NK-92 (cell line): ENCODE measurements around the gene STRIP2.
A peak's percentile ranks its signal among the peaks of the same experiment; 100 is the strongest.
"Not testable (repeated sequence)": the region's sequence is repeated elsewhere in the genome, so short reads cannot be mapped to it uniquely, and the experiment has no call there.

Experiments
- DNase-seq: peaks from one replicate; lab custom pipeline; 2025; ENCODE audit not compliant: unreplicated experiment; lab: John Stamatoyannopoulos, UW

Gene STRIP2

DNA sequence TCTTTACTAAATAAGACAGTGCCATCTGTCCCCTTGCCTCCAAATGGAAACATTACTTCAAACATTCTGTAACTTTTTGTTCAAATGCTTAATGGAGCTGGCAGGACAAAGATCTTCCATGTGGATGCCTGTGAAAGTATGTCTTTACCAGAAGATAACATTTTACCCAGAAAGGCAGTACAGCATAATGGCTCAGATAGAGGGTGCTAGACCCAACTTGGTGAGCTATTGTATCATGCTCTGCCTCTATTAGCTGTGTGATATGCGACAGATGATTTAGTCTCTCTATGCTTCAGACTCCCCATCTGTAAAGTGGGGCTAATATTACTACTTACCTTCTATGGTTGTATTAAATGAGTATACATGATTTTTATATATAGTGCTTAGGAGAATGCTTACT is 59.3 kb downstream of the STRIP2 start:
- no peak for DNase-seq

DNA sequence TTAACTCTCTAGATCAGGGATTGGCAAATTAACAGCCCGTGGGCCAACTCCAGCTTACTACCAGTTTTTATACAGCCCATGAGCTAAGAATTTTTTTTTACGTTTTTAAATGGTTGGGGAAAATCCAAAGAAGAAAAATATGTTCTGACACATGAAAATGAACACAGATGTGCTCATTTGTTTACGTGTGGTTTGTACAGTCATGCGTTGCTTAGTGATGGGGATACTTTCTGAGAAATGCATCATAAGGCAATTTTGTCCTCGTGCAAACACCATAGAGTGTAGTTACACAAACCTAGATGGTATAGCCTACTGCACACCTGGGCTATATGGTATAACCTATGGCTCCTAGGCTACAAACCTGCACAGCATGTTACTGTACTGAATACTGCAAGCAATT is 59.8 kb downstream of the STRIP2 start:
- no peak for DNase-seq

DNA sequence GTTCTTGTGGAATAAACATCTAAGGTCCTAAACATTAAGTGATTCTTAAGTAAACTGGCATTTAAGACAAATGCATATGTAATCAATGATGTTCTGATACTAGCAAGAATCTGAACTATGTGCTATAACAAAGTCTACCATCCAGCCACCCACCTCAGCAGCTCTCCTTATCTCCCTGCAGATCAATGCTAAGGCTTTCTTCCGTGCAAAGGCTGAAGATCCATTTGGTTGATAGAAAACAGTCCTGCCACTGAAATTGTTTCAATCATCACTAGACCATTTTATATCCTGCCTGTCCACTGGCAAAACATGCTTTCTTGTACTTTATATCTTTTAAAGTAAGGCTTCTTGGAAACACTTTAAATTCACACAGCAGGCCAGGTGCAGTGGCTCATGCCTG is 61.8 kb downstream of the STRIP2 start:
- DNase-seq: no peak

DNA sequence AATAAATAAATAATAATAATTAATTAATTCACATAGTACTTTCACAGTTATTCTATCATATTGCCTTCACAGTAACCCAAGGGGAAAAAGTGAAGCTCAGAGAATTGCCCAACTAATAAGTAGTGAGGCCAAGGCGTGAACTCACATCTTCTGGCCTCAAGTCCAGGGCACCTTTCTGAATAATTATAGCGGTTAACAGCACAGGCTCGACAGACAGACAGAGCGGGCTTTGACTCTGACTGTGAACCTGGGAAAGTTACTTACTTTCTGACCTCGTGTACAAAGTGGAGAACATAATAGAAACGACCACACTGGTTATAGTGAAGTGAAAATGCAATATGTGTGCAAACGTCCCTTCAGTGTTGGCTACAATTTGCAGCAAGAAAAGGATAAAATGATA is 62.4 kb downstream of the STRIP2 start:
- peak; percentile 11 for DNase-seq

GRCh38 chr7:129497156-129497555 is 62.9 kb downstream of the STRIP2 start:
- DNase-seq: no peak

- DNase-seq: no peak
Observed at GRCh38 chr7:129498021-129498420, 63.8 kb downstream of the STRIP2 start.

GRCh38 chr7:129499999-129500398 is 65.8 kb downstream of the STRIP2 start:
- no peak for DNase-seq

GRCh38 chr7:129501760-129502707 is 67.8 kb downstream of the STRIP2 start, which contains the start of gene SMKR1:
Gene SMKR1, plus strand, starts transcription at chr7:129502531. Its CDS starts 294 bp downstream, at chr7:129502825.
- peak; percentile 42 for DNase-seq

DNA sequence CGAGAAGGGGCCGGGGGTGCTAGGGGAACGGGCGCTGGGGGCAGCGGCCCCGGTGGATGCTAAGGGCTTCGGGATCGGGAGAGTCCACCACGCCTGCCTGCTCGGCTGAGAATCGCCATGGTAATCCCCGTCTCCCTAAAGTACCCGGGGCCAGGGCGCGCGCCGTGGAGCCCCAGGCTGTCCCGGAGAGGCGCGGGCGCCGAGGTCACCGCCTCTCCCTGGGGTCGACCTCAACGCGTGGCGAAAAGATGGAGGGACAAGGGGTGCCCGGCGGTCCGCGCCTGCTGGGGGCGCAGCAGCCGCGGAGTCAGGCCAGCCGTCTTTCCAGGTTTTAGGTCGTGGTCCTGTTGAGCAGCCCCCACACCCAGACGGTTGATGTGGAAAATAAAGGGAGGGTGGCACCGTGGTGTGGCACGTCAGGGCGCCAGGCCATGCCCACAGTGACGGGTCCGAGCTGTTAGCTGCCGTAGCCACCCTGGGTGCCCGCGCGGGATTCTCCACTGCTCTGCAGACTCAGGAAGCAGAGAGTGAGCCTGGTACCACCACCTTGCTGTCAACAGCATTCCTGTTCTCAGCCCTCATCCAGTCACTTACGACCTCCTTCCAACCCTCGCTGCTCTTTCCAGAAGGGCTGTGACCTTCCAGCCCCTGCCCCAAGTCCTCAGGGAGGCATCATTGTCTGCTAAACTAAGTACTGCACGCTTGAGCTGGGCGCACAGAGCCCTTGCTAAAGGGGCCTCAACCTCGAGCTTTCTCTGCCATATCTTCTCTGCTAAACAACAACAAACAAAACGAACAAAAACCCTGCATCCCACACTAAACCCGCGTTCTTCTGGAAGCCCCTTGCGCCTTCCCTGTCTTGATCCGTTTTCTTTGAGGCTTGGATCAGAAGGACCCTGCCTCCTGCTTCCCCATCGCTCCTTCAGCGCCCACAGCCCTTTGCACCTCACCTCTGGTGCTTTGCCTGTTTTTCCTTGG is 68.8 kb downstream of the STRIP2 start:
- DNase-seq: no peak

DNA sequence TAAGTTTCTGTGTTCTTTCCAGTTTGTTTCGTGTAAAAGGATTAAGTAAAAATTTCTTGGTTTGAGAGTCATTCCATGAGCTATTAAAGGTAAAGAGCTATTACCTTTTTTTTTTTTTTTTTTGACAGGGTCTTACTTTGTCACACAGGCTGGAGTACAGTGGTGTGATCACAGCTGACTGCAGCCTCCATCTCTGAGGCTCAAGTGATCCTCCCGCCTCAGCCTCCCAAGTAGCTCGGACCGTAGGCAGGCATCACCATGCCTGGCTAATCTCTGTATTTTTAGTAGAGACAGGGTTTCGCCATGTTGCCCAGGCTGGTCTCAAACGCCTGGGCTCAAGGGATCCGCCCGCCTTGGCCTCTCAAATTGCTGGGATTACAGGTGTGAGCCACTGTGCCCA is 69.5 kb downstream of the STRIP2 start:
- DNase-seq: no peak

- DNase-seq: no peak
Observed at GRCh38 chr7:129512192-129512591, 78.0 kb downstream of the STRIP2 start.

- no peak for DNase-seq
Observed at GRCh38 chr7:129513546-129513945, 79.3 kb downstream of the STRIP2 start.

- no peak for DNase-seq
Observed at GRCh38 chr7:129514683-129515082, 80.5 kb downstream of the STRIP2 start.

DNA sequence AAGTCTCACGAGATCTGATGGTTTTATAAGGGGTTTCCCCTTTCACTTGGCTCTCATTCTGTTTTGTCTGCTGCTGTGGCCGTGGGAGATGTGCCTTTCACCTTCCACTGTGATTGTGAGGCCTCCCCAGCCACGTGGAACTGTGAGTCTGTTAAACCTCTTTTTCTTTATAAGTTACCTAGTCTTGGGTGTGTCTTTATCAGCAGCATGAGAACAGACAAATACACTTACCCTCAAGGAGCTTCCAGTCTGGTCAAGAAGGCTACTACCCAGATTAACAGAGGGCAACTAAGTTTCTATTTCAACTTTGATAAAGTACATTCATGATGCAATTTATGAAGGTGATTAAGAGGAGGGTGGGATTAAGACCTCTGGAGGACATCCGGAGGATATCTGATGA is 81.1 kb downstream of the STRIP2 start:
- no peak for DNase-seq

GRCh38 chr7:129517931-129518330 is 83.7 kb downstream of the STRIP2 start:
- no peak for DNase-seq

DNA sequence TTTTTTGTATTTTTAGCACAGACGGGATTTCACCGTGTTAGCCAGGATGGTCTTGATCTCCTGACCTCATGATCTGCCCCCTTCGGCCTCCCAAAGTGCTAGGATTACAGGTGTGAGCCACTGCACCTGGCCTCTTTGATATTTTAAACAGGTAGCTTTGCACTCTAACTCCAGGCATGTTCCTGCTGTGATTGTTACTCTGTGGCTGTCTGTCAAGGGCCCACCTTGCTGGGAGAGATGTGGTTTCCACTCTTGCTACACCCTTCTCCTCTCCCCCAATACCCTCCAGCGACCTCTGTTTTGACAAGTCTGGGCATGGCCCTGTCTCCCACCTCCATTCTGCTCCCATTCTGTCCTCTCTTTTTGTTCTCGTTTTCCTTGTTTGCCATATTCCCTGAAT is 85.2 kb downstream of the STRIP2 start:
- no peak for DNase-seq

GRCh38 chr7:129522088-129522970 is 88.1 kb downstream of the STRIP2 start:
- no peak for DNase-seq

DNA sequence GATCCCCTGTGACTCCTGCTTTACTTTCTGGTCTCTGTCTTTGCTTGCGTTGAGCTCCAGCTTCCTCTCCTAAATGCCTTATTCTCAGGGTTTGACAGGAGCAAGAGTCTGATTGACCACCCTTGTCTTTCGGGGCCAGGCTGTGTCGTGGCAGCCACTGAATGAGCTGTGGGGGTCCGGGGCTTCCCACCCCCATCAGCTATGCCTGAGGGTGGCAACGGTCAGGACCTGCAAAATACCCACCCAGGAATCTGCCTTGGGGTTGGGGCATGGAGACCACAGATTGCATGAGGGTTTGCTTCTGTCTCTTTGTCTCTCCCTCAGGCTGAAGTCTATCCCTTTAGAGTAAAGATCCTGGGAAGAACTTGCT is 88.7 kb downstream of the STRIP2 start:
- DNase-seq: no peak

DNA sequence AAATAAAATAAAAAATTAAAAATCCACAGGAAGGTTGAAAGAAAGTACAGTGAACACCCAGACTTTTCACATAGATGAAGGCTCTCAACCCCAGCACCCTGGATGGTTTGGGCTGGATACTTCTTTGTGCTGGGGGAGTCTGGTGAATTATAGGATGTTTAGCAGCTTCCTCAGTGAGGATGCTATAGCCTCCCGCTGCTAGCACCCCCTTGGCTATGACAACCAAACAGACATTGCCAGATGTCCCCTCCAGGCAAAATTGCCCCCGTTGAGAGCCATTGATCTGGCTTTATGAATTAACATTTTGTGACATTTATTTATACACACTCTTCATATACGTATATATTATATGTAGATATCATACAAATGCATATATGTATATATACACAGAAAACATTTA is 89.7 kb downstream of the STRIP2 start:
- DNase-seq: no peak

DNA sequence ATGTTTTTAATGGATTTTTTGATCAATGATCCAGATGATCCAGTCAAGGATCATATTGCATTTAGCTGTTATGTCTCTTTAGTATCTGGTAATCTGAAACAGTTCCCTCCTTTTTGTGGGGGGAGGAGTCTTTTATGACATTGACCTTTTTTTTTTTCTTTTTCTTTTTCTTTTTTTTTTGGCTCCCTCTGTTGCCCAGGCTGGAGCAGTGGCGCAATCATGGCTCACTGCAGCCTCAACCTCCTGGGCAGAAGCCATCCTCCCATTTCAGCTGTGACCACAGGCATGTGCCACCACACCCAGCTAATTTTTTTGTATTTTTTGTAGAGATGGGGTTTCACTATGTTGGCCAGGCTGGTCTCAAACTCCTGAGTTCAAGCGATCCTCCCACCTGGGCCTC is 90.2 kb downstream of the STRIP2 start:
- DNase-seq: not testable (repeated sequence)
